ENCODE results near the gene SMC1B.
A peak's percentile ranks its signal among the peaks of the same experiment; 100 is the strongest.

Gene SMC1B

GRCh38 chr22:45309422-45310227, 103.8 kb downstream of the SMC1B start, which contains the start of gene FAM118A:
TSS of gene FAM118A (plus strand) at chr22:45309934. CDS start at chr22:45322380, 12,446 bp downstream.
- Histone ChIP-seq H3K9ac (ENCODE audit: low read depth, low read length) (peak within 1 kb of the TSS; percentile 82), H3K36me3 (ENCODE audit: insufficient read depth, low read length) (no peaks in the 10 kb centered on the region), H3K4me1 (ENCODE audit: insufficient read depth, low read length) (peaks cover 21% of the 10 kb centered on the region), H3K27me3 (ENCODE audit: insufficient read depth, low read length) (peaks cover 9% of the 10 kb centered on the region), H3K27ac (ENCODE audit: low read depth, low read length) (peak within 1 kb of the TSS; percentile 84), H3K9me3 (ENCODE audit: insufficient read depth, low read depth, low read length) (no peaks in the 10 kb centered on the region), H3K4me3 (ENCODE audit: low read length) (peak within 1 kb of the TSS; percentile 81)
- WGBS, result 1% methylated on average over 95 of the region's 95 CpGs

DNA sequence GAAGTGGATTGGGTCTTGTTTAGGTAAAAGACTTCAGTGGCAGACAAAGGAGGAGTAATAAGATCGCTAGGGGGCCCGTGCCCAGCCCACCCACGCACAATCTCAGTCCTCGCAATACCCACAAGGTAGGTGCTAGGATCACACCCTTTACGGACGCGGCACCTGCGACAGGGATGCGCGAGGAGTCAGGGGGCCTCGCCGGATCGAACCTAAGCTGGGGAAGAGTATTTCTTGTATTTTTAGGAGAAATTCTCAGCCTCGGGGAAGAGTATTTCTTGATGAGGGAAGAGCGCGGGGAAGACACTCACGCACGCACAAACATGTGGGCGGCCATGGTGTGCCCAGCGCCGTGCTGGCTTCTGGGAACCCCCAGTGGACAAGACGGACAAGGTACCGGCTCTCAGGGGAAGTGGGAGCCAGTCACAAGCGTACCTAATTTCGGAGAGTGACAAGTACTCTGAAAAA, 104.4 kb downstream of the SMC1B start:
- peak overlapping the region; percentile 58 for H3K9ac ChIP-seq (ENCODE audit: low read depth, low read length)
- peak overlapping the region; percentile 81 for H3K4me3 ChIP-seq (ENCODE audit: low read length)
- no peaks in the 10 kb centered on the region for H3K36me3 ChIP-seq (ENCODE audit: insufficient read depth, low read length)
- peaks cover 21% of the 10 kb centered on the region for H3K4me1 ChIP-seq (ENCODE audit: insufficient read depth, low read length)
- H3K27me3 ChIP-seq (ENCODE audit: insufficient read depth, low read length), result peaks cover 9% of the 10 kb centered on the region
- H3K9me3 ChIP-seq (ENCODE audit: insufficient read depth, low read depth, low read length), result no peaks in the 10 kb centered on the region
- WGBS, result 67% methylated on average over 25 of the region's 25 CpGs
- H3K27ac ChIP-seq (ENCODE audit: low read depth, low read length), result peak overlapping the region; percentile 72

DNA sequence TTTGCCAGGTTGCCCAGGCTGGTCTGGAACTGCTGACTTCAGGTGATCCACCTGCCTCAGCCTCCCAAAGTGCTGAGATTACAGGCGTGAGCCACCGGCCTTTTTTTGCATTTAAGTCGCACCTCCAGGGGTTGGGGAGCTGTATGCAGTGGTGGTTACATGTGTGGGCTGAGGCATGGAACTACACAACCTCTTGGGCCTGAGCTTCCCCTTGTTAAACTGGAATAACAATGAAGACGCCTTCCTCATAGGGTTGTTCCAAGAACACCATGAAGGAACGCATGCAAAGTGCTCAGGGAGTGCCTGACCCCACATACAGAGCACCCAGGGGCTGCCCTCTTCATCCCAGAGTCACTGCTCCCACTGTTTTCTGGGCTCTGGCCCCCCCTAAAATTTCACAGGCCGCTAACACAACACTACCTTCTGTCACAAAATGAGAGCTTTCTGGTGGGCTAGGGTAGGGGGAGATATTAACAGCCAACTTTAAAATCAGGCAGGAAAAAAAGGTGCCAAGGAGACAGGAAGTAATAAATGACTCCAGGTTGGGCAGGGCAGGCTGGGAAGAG, 104.9 kb downstream of the SMC1B start:
- Histone ChIP-seq H3K4me1 (ENCODE audit: insufficient read depth, low read length) (peaks cover 21% of the 10 kb centered on the region), H3K9ac (ENCODE audit: low read depth, low read length) (peak overlapping the region; percentile 58; the same call in 1 of the 2 replicates), H3K27ac (ENCODE audit: low read depth, low read length) (peak overlapping the region; percentile 72; the same call in 1 of the 2 replicates), H3K9me3 (ENCODE audit: insufficient read depth, low read depth, low read length) (no peaks in the 10 kb centered on the region), H3K4me3 (ENCODE audit: low read length) (peak overlapping the region; percentile 81; the same call in 1 of the 2 replicates), H3K27me3 (ENCODE audit: insufficient read depth, low read length) (peaks cover 9% of the 10 kb centered on the region), H3K36me3 (ENCODE audit: insufficient read depth, low read length) (no peaks in the 10 kb centered on the region)
- 86% methylated on average over 6 of the region's 6 CpGs for WGBS

DNA sequence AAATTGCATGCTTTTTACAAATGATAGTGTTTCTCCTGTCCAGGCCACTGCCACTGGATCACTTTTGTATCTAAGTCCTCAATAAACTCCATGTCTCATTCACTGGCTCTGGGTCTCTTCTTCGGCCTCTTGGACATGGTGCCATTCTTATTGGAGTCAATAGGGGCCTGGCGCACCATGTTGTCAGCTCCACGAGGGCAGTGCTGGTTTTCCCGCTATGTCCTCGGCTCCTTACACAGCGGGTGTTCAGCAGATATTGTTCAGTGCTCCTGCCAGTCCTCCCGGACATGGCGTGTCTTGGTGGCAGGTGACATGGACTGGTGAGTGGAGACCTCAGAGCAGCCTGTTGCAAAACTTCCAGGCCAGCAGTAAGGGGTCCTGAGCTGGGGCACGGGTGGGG, 107.3 kb downstream of the SMC1B start:
- Histone ChIP-seq H3K27me3 (ENCODE audit: insufficient read depth, low read length) (peaks cover 6% of the 10 kb centered on the region), H3K4me1 (ENCODE audit: insufficient read depth, low read length) (peaks cover 15% of the 10 kb centered on the region), H3K4me3 (ENCODE audit: low read length) (no peak overlapping the region), H3K9me3 (ENCODE audit: insufficient read depth, low read depth, low read length) (no peaks in the 10 kb centered on the region), H3K9ac (ENCODE audit: low read depth, low read length) (no peak overlapping the region), H3K36me3 (ENCODE audit: insufficient read depth, low read length) (no peaks in the 10 kb centered on the region), H3K27ac (ENCODE audit: low read depth, low read length) (no peak overlapping the region)
- 92% methylated on average over 9 of the region's 9 CpGs for WGBS

- Histone ChIP-seq H3K27ac (ENCODE audit: low read depth, low read length) (no peak overlapping the region), H3K27me3 (ENCODE audit: insufficient read depth, low read length) (peaks cover under 1% of the 10 kb centered on the region; the same call in 1 of the 2 replicates), H3K9ac (ENCODE audit: low read depth, low read length) (no peak overlapping the region), H3K4me1 (ENCODE audit: insufficient read depth, low read length) (peaks cover 9% of the 10 kb centered on the region), H3K36me3 (ENCODE audit: insufficient read depth, low read length) (no peaks in the 10 kb centered on the region), H3K9me3 (ENCODE audit: insufficient read depth, low read depth, low read length) (no peaks in the 10 kb centered on the region), H3K4me3 (ENCODE audit: low read length) (no peak overlapping the region)
- 89% methylated on average over 6 of the region's 6 CpGs for WGBS
Observed at GRCh38 chr22:45305456-45306075, 107.8 kb downstream of the SMC1B start.

- Histone ChIP-seq H3K27me3 (ENCODE audit: insufficient read depth, low read length) (no peaks in the 10 kb centered on the region), H3K9me3 (ENCODE audit: insufficient read depth, low read depth, low read length) (no peaks in the 10 kb centered on the region), H3K9ac (ENCODE audit: low read depth, low read length) (no peak overlapping the region), H3K36me3 (ENCODE audit: insufficient read depth, low read length) (no peaks in the 10 kb centered on the region), H3K4me3 (ENCODE audit: low read length) (no peak overlapping the region), H3K4me1 (ENCODE audit: insufficient read depth, low read length) (peaks cover 9% of the 10 kb centered on the region), H3K27ac (ENCODE audit: low read depth, low read length) (no peak overlapping the region)
- WGBS, result 95% methylated on average over 6 of the region's 6 CpGs
Observed at GRCh38 chr22:45304971-45305370, 108.4 kb downstream of the SMC1B start.

DNA sequence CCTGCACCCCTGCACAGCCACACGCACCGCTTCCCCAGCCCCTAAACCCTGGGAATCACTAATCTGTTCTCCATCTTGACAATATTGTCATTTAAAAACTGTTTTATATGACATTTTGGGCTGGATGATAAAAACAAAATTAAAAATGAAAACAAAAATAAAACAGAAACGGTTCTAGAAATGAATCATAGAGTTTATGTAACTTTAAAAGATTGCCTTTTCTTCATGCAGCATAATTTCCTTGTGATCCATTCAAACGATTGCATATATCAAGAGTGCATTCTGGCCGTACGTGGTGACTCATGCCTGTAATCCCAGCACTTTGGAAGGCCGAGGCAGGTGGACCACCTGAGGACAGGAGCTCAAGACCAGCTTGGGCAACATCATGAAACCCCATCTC, 110.2 kb downstream of the SMC1B start:
- no peak overlapping the region for H3K27ac ChIP-seq (ENCODE audit: low read depth, low read length)
- H3K27me3 ChIP-seq (ENCODE audit: insufficient read depth, low read length), result no peaks in the 10 kb centered on the region
- H3K9ac ChIP-seq (ENCODE audit: low read depth, low read length), result no peak overlapping the region
- no peak overlapping the region for H3K4me3 ChIP-seq (ENCODE audit: low read length)
- H3K4me1 ChIP-seq (ENCODE audit: insufficient read depth, low read length), result peaks cover 11% of the 10 kb centered on the region; the same call in 1 of the 2 replicates
- H3K36me3 ChIP-seq (ENCODE audit: insufficient read depth, low read length), result no peaks in the 10 kb centered on the region
- H3K9me3 ChIP-seq (ENCODE audit: insufficient read depth, low read depth, low read length), result no peaks in the 10 kb centered on the region
- WGBS, result 88% methylated on average over 7 of the region's 7 CpGs

- H3K27ac ChIP-seq (ENCODE audit: low read depth, low read length), result no peak overlapping the region
- no peak overlapping the region for H3K9ac ChIP-seq (ENCODE audit: low read depth, low read length)
- no peaks in the 10 kb centered on the region for H3K36me3 ChIP-seq (ENCODE audit: insufficient read depth, low read length)
- no peaks in the 10 kb centered on the region for H3K27me3 ChIP-seq (ENCODE audit: insufficient read depth, low read length)
- 90% methylated on average over 6 of the region's 8 CpGs for WGBS
- no peaks in the 10 kb centered on the region for H3K9me3 ChIP-seq (ENCODE audit: insufficient read depth, low read depth, low read length)
- H3K4me1 ChIP-seq (ENCODE audit: insufficient read depth, low read length), result peaks cover 11% of the 10 kb centered on the region; the same call in 1 of the 2 replicates
- no peak overlapping the region for H3K4me3 ChIP-seq (ENCODE audit: low read length)
Observed at GRCh38 chr22:45302751-45303150, 110.6 kb downstream of the SMC1B start.

- 66% methylated on average over 15 of the region's 15 CpGs for WGBS
- Histone ChIP-seq H3K27me3 (ENCODE audit: insufficient read depth, low read length) (no peaks in the 10 kb centered on the region), H3K4me1 (ENCODE audit: insufficient read depth, low read length) (peaks cover 11% of the 10 kb centered on the region; the same call in 1 of the 2 replicates), H3K9me3 (ENCODE audit: insufficient read depth, low read depth, low read length) (no peaks in the 10 kb centered on the region), H3K9ac (ENCODE audit: low read depth, low read length) (0 out of 2 replicates have a peak overlapping the region, but pooled peaks have one; percentile 3), H3K4me3 (ENCODE audit: low read length) (no peak overlapping the region), H3K27ac (ENCODE audit: low read depth, low read length) (no peak overlapping the region), H3K36me3 (ENCODE audit: insufficient read depth, low read length) (no peaks in the 10 kb centered on the region)
Observed at GRCh38 chr22:45298934-45299505, 114.4 kb downstream of the SMC1B start.

DNA sequence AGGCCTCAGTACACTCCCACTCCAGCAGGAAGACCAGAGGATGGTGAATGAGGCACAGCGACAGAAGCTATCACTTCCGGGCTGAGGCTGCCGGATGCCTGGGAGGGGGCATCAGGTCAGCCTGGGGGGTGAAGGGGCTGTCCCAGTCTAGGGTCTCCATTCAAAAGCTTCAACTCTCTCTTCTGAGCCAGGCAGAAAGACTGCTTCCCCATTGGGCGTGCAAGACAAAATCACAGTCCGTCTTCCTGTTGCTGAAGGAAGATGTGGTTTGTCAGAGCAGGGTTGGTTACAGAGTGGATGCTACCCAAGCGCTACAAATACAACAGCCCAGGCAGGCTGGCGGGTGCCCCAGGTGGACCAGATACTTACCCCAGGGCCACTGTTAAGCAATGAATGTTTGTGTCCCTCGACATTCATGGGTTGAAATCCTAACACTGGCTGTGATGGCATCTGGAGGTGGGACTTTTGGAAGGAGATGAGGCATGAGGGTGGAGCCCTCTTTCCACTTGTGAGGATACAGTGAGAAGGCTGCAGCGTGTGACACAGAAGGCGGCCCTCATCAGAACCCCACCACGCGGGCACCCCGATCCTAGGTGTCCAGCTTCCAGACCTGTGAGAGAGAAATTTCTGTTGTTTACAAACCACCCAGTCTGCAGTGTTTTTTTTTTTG, 116.6 kb downstream of the SMC1B start:
- H3K36me3 ChIP-seq (ENCODE audit: insufficient read depth, low read length), result no peaks in the 10 kb centered on the region
- no peaks in the 10 kb centered on the region for H3K27me3 ChIP-seq (ENCODE audit: insufficient read depth, low read length)
- H3K9me3 ChIP-seq (ENCODE audit: insufficient read depth, low read depth, low read length), result no peaks in the 10 kb centered on the region
- H3K9ac ChIP-seq (ENCODE audit: low read depth, low read length), result no peak overlapping the region
- peaks cover 11% of the 10 kb centered on the region; the same call in 1 of the 2 replicates for H3K4me1 ChIP-seq (ENCODE audit: insufficient read depth, low read length)
- no peak overlapping the region for H3K27ac ChIP-seq (ENCODE audit: low read depth, low read length)
- no peak overlapping the region for H3K4me3 ChIP-seq (ENCODE audit: low read length)
- 92% methylated on average over 13 of the region's 13 CpGs for WGBS
